ENCODE measurements around the gene BBS9.
"Not testable (repeated sequence)": the region's sequence is repeated elsewhere in the genome, so short reads cannot be mapped to it uniquely, and the experiment has no call there.

Gene BBS9

GRCh38 chr7:33091641-33092191 lies 37.6 kb upstream of the BBS9 start:
- no peak for TF ChIP-seq CTCF (IDR thresholded peaks at IDR 0.05; ENCODE audit: insufficient read depth, low read depth, low read length, missing control alignments)
- no peak for DNase-seq (ENCODE audit: low read depth)
- no peak overlapping the region for H3K4me3 ChIP-seq (ENCODE audit: low read length)

GRCh38 chr7:33093266-33093665 lies 36.1 kb upstream of the BBS9 start:
- TF ChIP-seq CTCF (IDR thresholded peaks at IDR 0.05; ENCODE audit: insufficient read depth, low read depth, low read length, missing control alignments), result no peak
- H3K4me3 ChIP-seq (ENCODE audit: low read length), result no peak overlapping the region
- DNase-seq (ENCODE audit: low read depth), result no peak

- not testable (repeated sequence) for DNase-seq (ENCODE audit: low read depth)
Observed at GRCh38 chr7:33094745-33095275, 34.6 kb upstream of the BBS9 start.

GRCh38 chr7:33099154-33099940 lies 30.0 kb upstream of the BBS9 start:
- H3K4me3 ChIP-seq (ENCODE audit: low read length), result no peak overlapping the region
- no peak for TF ChIP-seq CTCF (IDR thresholded peaks at IDR 0.05; ENCODE audit: insufficient read depth, low read depth, low read length, missing control alignments)
- DNase-seq (ENCODE audit: low read depth), result no peak

More at GRCh38 chr7:33094745-33095275, 34.6 kb upstream of the BBS9 start:
- not testable (repeated sequence) for H3K4me3 ChIP-seq (ENCODE audit: low read length)

- DNase-seq (ENCODE audit: low read depth), result no peak
- H3K4me3 ChIP-seq (ENCODE audit: low read length), result no peak overlapping the region
- no peak for TF ChIP-seq CTCF (IDR thresholded peaks at IDR 0.05; ENCODE audit: insufficient read depth, low read depth, low read length, missing control alignments)
Observed at GRCh38 chr7:33100770-33101169, 28.6 kb upstream of the BBS9 start.

GRCh38 chr7:33101906-33102305 lies 27.5 kb upstream of the BBS9 start:
- TF ChIP-seq CTCF (IDR thresholded peaks at IDR 0.05; ENCODE audit: insufficient read depth, low read depth, low read length, missing control alignments), result no peak
- no peak for DNase-seq (ENCODE audit: low read depth)
- no peak overlapping the region for H3K4me3 ChIP-seq (ENCODE audit: low read length)

GRCh38 chr7:33107136-33108066 lies 22.0 kb upstream of the BBS9 start:
- peak overlapping the region; percentile 85 for H3K4me3 ChIP-seq (ENCODE audit: low read length)
- TF ChIP-seq CTCF (IDR thresholded peaks at IDR 0.05; ENCODE audit: insufficient read depth, low read depth, low read length, missing control alignments), result peak; percentile 46
- peak; percentile 56 for DNase-seq (ENCODE audit: low read depth)
